Esophagus squamous epithelium (tissue), 4 donors: Measurements from ENCODE around the gene TTLL4.

ENCODE experiments used
- POLR2A ChIP-seq, 4 donors: fragments of 450-650 bp; IDR thresholded peaks; one replicate each; pipeline ENCODE4 v1.6.1; 2017; ENCODE audit warnings: antibody characterized with exemption in 4 of 4, mild to moderate bottlenecking in 4 of 4, moderate library complexity in 3 of 4
- TF ChIP-seq, protein P1 (sequence below), 6 experiments: fragments of 450-650 bp in 4 of 6; fragments of 200-600 bp in 2 of 6; sonication (generic) in 2 of 6; IDR thresholded peaks; one replicate each; pipeline ENCODE4 v1.5.1; 2016 to 2019; ENCODE audit warnings: antibody characterized with exemption in 6 of 6, mild to moderate bottlenecking in 4 of 6, moderate library complexity in 4 of 6

DNA sequence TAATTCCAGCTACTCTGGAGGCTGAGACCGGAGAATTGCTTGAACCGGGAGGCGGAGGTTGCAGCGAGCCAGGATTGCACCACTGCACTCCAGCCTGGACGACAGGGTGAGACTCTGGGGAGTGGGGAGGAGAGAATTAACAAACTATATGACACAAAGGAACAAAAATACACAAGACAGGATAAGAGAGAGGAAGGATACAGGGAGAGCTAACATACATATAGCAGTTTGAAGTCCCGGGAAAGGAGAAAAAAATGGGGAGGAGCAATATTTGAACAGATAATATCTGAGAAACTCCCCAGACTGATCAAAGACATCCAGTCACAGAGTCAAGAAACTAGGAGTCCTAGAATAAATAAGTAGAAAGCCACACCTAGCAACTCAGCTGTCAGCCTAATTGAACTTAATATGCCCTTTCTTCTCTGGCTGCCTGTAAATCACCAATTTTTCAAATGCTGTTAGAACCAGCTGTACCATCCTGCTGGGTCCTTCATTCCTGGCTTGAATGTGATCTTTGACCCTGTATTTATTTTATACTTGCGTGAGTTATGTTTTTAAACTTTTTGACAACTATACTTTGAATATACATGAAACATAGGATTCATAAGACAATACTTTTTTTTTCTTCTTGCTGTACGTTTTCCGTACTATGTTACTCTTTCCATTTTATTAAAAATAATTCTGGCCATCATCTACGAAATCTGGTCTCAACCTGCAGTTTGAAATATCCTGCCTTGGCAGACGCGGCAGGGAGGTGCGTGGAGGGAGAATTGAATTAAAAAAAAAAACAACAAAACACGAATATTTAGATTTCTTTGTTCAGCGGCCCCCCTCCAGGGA lies 70.4 kb downstream of the TTLL4 start:
- TF ChIP-seq, protein P1, sequence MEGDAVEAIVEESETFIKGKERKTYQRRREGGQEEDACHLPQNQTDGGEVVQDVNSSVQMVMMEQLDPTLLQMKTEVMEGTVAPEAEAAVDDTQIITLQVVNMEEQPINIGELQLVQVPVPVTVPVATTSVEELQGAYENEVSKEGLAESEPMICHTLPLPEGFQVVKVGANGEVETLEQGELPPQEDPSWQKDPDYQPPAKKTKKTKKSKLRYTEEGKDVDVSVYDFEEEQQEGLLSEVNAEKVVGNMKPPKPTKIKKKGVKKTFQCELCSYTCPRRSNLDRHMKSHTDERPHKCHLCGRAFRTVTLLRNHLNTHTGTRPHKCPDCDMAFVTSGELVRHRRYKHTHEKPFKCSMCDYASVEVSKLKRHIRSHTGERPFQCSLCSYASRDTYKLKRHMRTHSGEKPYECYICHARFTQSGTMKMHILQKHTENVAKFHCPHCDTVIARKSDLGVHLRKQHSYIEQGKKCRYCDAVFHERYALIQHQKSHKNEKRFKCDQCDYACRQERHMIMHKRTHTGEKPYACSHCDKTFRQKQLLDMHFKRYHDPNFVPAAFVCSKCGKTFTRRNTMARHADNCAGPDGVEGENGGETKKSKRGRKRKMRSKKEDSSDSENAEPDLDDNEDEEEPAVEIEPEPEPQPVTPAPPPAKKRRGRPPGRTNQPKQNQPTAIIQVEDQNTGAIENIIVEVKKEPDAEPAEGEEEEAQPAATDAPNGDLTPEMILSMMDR (IDR thresholded peaks at IDR 0.05): no peak
- TF ChIP-seq POLR2A (IDR thresholded peaks at IDR 0.05): no peak
